Upper lobe of left lung (tissue), 6 donors: ENCODE data around the gene CA10. TPM values are rescaled to one million over a fixed set of nuclear protein-coding genes. Genes with fewer than 3 reads are reported as not detected.

Experiments used
- ATAC-seq, 2 donors: fragments of 200-7000 bp; cut with Tn5 transposase; one replicate each; pipeline ENCODE4 v1.9.1; 2022; ENCODE audit warnings: mild to moderate bottlenecking in 2 of 2, moderate library complexity in 2 of 2; ENCODE audit not compliant: low FRiP score in 2 of 2
- DNase-seq, 2 donors: peaks; one replicate each; pipeline ENCODE4 v3.0.0-alpha.2; 2019 to 2020
- H3K27ac ChIP-seq, 4 donors: fragments of 200-600 bp; sonication (generic); one replicate each; pipeline ENCODE4 v1.5.1; 2016 to 2019
- H3K27me3 ChIP-seq, 4 donors: fragments of 200-600 bp; sonication (generic); one replicate each; pipeline ENCODE4 v1.5.1; 2017 to 2019
- H3K36me3 ChIP-seq, 4 donors: fragments of 200-600 bp; sonication (generic); one replicate each; pipeline ENCODE4 v1.5.1; 2016 to 2019
- H3K4me1 ChIP-seq, 4 donors: fragments of 200-600 bp; sonication (generic); one replicate each; pipeline ENCODE4 v1.5.1; 2018 to 2019
- H3K4me3 ChIP-seq, 4 donors: fragments of 200-600 bp; sonication (generic); one replicate each; pipeline ENCODE4 v1.5.1; 2017 to 2019; ENCODE audit warnings: mild to moderate bottlenecking in 2 of 4, moderate library complexity in 1 of 4
- H3K9me3 ChIP-seq, 4 donors: fragments of 200-600 bp; sonication (generic); one replicate each; pipeline ENCODE4 v1.5.1; 2018 to 2019
- EP300 ChIP-seq, 4 donors: sonication (generic); formaldehyde crosslinking; IDR thresholded peaks; one replicate each; pipeline ENCODE4 v1.5.1; 2017; ENCODE audit warnings: antibody characterized with exemption in 4 of 4, control low read depth in 2 of 4
- POLR2A ChIP-seq, 4 donors: fragments of 450-650 bp; IDR thresholded peaks; one replicate each; pipeline ENCODE4 v1.5.1; 2016 to 2017; ENCODE audit warnings: antibody characterized with exemption in 4 of 4, mild to moderate bottlenecking in 2 of 4
- POLR2AphosphoS5 ChIP-seq, 2 donors: sonication (generic); formaldehyde crosslinking; IDR thresholded peaks; one replicate each; pipeline ENCODE4 v1.5.1; 2017; ENCODE audit warnings: antibody characterized with exemption in 2 of 2
- WGBS, 2 donors: methylation state at CpG; one replicate each; pipeline ENCODE4 v1.1.5; 2017 to 2018; 5-methylcytosine and 5-hydroxymethylcytosine counted together
- total RNA-seq, 6 donors: library from RNA; depleted of rRNA in 4 of 6; stranded (reverse); fragments of >200 nt in 4 of 6; gene quantifications; one replicate each; pipeline versions ENCODE4 v1.1.0 to v1.2.1, GENCODE V29; 2016 to 2021
- TF ChIP-seq, protein P1 (sequence below), 6 experiments: fragments of 450-650 bp in 4 of 6; fragments of 200-600 bp in 2 of 6; sonication (generic) in 2 of 6; IDR thresholded peaks; one replicate each; pipeline ENCODE4 v1.5.1; 2016 to 2019; ENCODE audit warnings: antibody characterized with exemption in 6 of 6
- donor health status: DM: no; HTN: no; CAD: no; lungs with moderate emphysema.
- donor health status: DM: no; HTN: yes; CAD: no; lungs with severe emphysema.

Gene CA10
- total RNA-seq, 6 donors from 2014 or later = 0.10 TPM; not detected in 5

- TF ChIP-seq, protein P1, sequence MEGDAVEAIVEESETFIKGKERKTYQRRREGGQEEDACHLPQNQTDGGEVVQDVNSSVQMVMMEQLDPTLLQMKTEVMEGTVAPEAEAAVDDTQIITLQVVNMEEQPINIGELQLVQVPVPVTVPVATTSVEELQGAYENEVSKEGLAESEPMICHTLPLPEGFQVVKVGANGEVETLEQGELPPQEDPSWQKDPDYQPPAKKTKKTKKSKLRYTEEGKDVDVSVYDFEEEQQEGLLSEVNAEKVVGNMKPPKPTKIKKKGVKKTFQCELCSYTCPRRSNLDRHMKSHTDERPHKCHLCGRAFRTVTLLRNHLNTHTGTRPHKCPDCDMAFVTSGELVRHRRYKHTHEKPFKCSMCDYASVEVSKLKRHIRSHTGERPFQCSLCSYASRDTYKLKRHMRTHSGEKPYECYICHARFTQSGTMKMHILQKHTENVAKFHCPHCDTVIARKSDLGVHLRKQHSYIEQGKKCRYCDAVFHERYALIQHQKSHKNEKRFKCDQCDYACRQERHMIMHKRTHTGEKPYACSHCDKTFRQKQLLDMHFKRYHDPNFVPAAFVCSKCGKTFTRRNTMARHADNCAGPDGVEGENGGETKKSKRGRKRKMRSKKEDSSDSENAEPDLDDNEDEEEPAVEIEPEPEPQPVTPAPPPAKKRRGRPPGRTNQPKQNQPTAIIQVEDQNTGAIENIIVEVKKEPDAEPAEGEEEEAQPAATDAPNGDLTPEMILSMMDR (IDR thresholded peaks at IDR 0.05) = no peak
- no peak for TF ChIP-seq POLR2A (IDR thresholded peaks at IDR 0.05)
- no peak for TF ChIP-seq EP300 (IDR thresholded peaks at IDR 0.05)
- TF ChIP-seq POLR2AphosphoS5 (IDR thresholded peaks at IDR 0.05) = no peak
- no peaks in the 10 kb centered on the region for H3K9me3 ChIP-seq
- WGBS, 2 donors = 72 to 73% methylated on average over 2 of the region's 2 CpGs
- H3K27me3 ChIP-seq = no peaks in the 10 kb centered on the region
- no peak for DNase-seq
- H3K27ac ChIP-seq = no peak overlapping the region
- no peak for ATAC-seq
- no peak overlapping the region for H3K4me3 ChIP-seq
- H3K36me3 ChIP-seq = no peaks in the 10 kb centered on the region
- H3K4me1 ChIP-seq = no peaks in the 10 kb centered on the region
Observed at GRCh38 chr17:51650202-51650601, 508.3 kb downstream of the CA10 start.

GRCh38 chr17:51647826-51648225, 510.7 kb downstream of the CA10 start:
- ATAC-seq = no peak
- no peaks in the 10 kb centered on the region for H3K36me3 ChIP-seq
- WGBS, 2 donors = 62 to 72% methylated on average over 3 to 5 of the region's 5 CpGs

DNA sequence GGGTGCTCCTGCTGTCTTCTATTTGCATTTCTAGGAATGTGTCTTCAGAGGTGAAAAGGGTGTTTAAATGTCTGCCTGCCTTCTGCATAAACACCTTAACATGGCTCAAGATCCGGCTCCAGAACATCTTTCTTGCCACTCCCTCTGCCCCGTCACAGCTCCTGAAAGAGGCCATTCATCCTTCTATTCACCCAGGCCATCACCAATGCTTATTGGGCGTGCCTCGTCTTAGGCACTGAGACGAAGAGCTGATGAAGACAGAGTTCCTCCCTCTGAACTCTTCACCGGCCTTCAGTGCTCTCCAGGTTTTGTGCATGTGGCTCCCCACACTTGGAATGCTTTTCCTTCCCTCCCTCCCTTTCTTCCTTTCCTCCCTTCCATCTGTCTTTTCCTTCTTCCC, 511.4 kb downstream of the CA10 start:
- 60 to 64% methylated on average over 6 of the region's 6 CpGs for WGBS, 2 donors
- Histone ChIP-seq H3K4me1 (no peaks in the 10 kb centered on the region), H3K27ac (no peak overlapping the region), H3K4me3 (no peak overlapping the region), H3K36me3 (no peaks in the 10 kb centered on the region), H3K27me3 (no peaks in the 10 kb centered on the region), H3K9me3 (no peaks in the 10 kb centered on the region)
- TF ChIP-seq POLR2A (IDR thresholded peaks at IDR 0.05) (no peak), EP300 (IDR thresholded peaks at IDR 0.05) (no peak), POLR2AphosphoS5 (IDR thresholded peaks at IDR 0.05) (no peak)
- TF ChIP-seq, protein P1 (IDR thresholded peaks at IDR 0.05) = no peak
- DNase-seq (no peak), ATAC-seq (no peak)

More at GRCh38 chr17:51647826-51648225, 510.7 kb downstream of the CA10 start:
- no peaks in the 10 kb centered on the region for H3K9me3 ChIP-seq
- no peak for DNase-seq
- H3K4me1 ChIP-seq = no peaks in the 10 kb centered on the region
- H3K27ac ChIP-seq = no peak overlapping the region
- no peaks in the 10 kb centered on the region for H3K27me3 ChIP-seq
- H3K4me3 ChIP-seq = no peak overlapping the region
- TF ChIP-seq POLR2AphosphoS5 (IDR thresholded peaks at IDR 0.05) = no peak
- no peak for TF ChIP-seq EP300 (IDR thresholded peaks at IDR 0.05)
- TF ChIP-seq POLR2A (IDR thresholded peaks at IDR 0.05) = no peak
- TF ChIP-seq, protein P1 (IDR thresholded peaks at IDR 0.05) = no peak

GRCh38 chr17:51646539-51646938, 512.0 kb downstream of the CA10 start:
- peak in 1 of 2 donors; percentile 27 for ATAC-seq
- DNase-seq = no peak
- WGBS, 2 donors = 82 to 84% methylated on average over 4 of the region's 4 CpGs
- H3K4me1 ChIP-seq = no peaks in the 10 kb centered on the region
- no peaks in the 10 kb centered on the region for H3K9me3 ChIP-seq
- no peak overlapping the region for H3K27ac ChIP-seq
- TF ChIP-seq POLR2A (IDR thresholded peaks at IDR 0.05) (no peak), EP300 (IDR thresholded peaks at IDR 0.05) (no peak), POLR2AphosphoS5 (IDR thresholded peaks at IDR 0.05) (no peak)
- TF ChIP-seq, protein P1 (IDR thresholded peaks at IDR 0.05) = no peak
- H3K36me3 ChIP-seq = no peaks in the 10 kb centered on the region
- no peak overlapping the region for H3K4me3 ChIP-seq
- no peaks in the 10 kb centered on the region for H3K27me3 ChIP-seq

GRCh38 chr17:51645056-51645455, 513.5 kb downstream of the CA10 start:
- no peak for ATAC-seq

More at GRCh38 chr17:51645056-51645455, 513.5 kb downstream of the CA10 start:
- Histone ChIP-seq H3K27me3 (no peaks in the 10 kb centered on the region), H3K36me3 (no peaks in the 10 kb centered on the region), H3K27ac (no peak overlapping the region), H3K4me1 (no peaks in the 10 kb centered on the region), H3K4me3 (no peak overlapping the region), H3K9me3 (no peaks in the 10 kb centered on the region)
- TF ChIP-seq POLR2A (IDR thresholded peaks at IDR 0.05) = no peak
- no peak for TF ChIP-seq EP300 (IDR thresholded peaks at IDR 0.05)
- TF ChIP-seq, protein P1 (IDR thresholded peaks at IDR 0.05) = no peak
- TF ChIP-seq POLR2AphosphoS5 (IDR thresholded peaks at IDR 0.05) = no peak
- DNase-seq = no peak
- WGBS, 2 donors = 92 to 95% methylated on average over 4 of the region's 4 CpGs
